Fibroblast of lung (primary cell): Measurements from ENCODE around the gene MUS81.

ENCODE experiments used
- CTCF ChIP-seq, 2 donors: IDR thresholded peaks in 1 of 2; conservative IDR thresholded peaks in 1 of 2; 1 replicate in 1 of 2; 2 replicates in 1 of 2; pipeline ENCODE4 v1.5.1; 2011 to 2012; ENCODE audit warnings: low read length in 2 of 2, control low read depth in 1 of 2, inconsistent platforms in 1 of 2, low read depth in 1 of 2, mild to moderate bottlenecking in 1 of 2
- EZH2 ChIP-seq: IDR thresholded peaks from 2 replicates; pipeline ENCODE4 v1.5.1; 2012; ENCODE audit warnings: low read length, control low read depth, mild to moderate bottlenecking; ENCODE audit errors: missing control alignments

DNA sequence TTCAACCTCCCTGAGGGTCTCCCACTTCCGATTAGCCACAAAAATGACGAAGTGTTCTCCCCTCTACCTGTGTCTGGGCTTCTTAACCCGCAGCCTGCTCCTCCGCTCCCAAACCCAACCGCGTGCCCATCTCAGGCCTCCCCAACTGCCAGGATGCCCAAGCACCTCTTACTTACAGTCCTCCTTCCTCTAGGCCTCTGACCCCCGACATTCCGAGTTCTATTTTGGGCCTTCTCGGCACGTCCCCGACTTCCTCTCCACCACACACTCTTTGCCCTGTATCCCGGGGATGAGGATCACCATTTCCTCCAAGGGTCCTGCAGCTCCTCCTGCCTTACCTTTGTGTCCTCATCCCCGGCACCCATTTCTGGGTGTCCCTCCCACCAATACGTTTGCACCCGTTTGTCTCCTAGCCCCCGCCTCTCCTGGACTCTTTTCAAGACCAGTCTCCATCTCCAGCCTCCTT lies 388 bp upstream of the MUS81 start:
- TF ChIP-seq EZH2: no peak
- no peak for TF ChIP-seq CTCF (conservative IDR thresholded peaks at IDR 0.05 in 1 of 2, IDR thresholded peaks at IDR 0.05 in 1 of 2; ENCODE audit: low read depth in 1 of 2, low read length in 2 of 2)
